H1 (cell line): ENCODE measurements around the gene MKKS. TPM values are rescaled to one million over a fixed set of nuclear protein-coding genes. Genes with fewer than 3 reads are reported as not detected.

ENCODE experiments used
- CHD1 ChIP-seq: IDR thresholded peaks from 2 replicates; pipeline ENCODE4 v1.6.1; 2012; ENCODE audit warnings: low read depth, low read length, improper control_type of control experiment
- EP300 ChIP-seq, 2 experiments: IDR thresholded peaks; 1 replicate in 1 of 2; 2 replicates in 1 of 2; pipeline ENCODE4 v1.6.1; 2011 to 2012; ENCODE audit warnings: low read depth in 2 of 2, low read length in 2 of 2, mild to moderate bottlenecking in 2 of 2, borderline replicate concordance in 1 of 2, inconsistent platforms in 1 of 2, moderate library complexity in 1 of 2
- HDAC6 ChIP-seq: IDR thresholded peaks from one replicate; pipeline ENCODE4 v1.7.1; 2012; ENCODE audit warnings: low read depth, mild to moderate bottlenecking, inconsistent platforms, low read length, moderate library complexity
- NANOG ChIP-seq: IDR thresholded peaks from 2 replicates; pipeline ENCODE4 v1.6.1; 2011; ENCODE audit warnings: low read length, low read depth, mild to moderate bottlenecking, inconsistent platforms; ENCODE audit not compliant: insufficient read depth, poor library complexity, severe bottlenecking
- POLR2AphosphoS5 ChIP-seq: IDR thresholded peaks from 2 replicates; pipeline ENCODE4 v1.6.1; 2011; ENCODE audit warnings: low read depth, low read length
- TBP ChIP-seq: IDR thresholded peaks from 2 replicates; pipeline ENCODE4 v1.6.1; 2011; ENCODE audit warnings: low read depth, low read length, improper control_type of control experiment
- TCF12 ChIP-seq: IDR thresholded peaks from 2 replicates; pipeline ENCODE4 v1.6.1; 2011; ENCODE audit warnings: low read depth, mild to moderate bottlenecking, low read length
- polyA plus RNA-seq, 7 experiments: library from polyadenylated mRNA; depleted of rRNA in 3 of 7; stranded (reverse) in 5 of 7; unstranded in 2 of 7; fragments of >200 nt in 5 of 7; fragments of 200-250 nt in 2 of 7; gene quantifications; 1 replicate in 5 of 7; 2 replicates in 1 of 7; 4 replicates in 1 of 7; pipeline versions ENCODE4 v1.2.1 to v1.2.3, GENCODE V29; 2011 to 2013; ENCODE audit warnings: missing spikeins in 2 of 7, mixed read lengths in 2 of 7
- total RNA-seq: library from RNA; stranded (reverse); fragmentation: NEBNext Ultra II Directional; extraction: Animal tissue kit (Norgen Biotek cat#: 25700); gene quantifications from 2 replicates; pipeline ENCODE4 v1.2.1, GENCODE V29; 2021
- TF ChIP-seq, protein P1 (sequence below): IDR thresholded peaks from 2 replicates; pipeline ENCODE4 v1.6.1; 2012; ENCODE audit warnings: low read length, inconsistent platforms

The MKKS gene
- total and polyA plus RNA-seq, 2 of the 8 experiments (the other 6 are each of a cell fraction or from before 2014, with no cell fraction given) = 15.9 to 24.8 TPM

DNA sequence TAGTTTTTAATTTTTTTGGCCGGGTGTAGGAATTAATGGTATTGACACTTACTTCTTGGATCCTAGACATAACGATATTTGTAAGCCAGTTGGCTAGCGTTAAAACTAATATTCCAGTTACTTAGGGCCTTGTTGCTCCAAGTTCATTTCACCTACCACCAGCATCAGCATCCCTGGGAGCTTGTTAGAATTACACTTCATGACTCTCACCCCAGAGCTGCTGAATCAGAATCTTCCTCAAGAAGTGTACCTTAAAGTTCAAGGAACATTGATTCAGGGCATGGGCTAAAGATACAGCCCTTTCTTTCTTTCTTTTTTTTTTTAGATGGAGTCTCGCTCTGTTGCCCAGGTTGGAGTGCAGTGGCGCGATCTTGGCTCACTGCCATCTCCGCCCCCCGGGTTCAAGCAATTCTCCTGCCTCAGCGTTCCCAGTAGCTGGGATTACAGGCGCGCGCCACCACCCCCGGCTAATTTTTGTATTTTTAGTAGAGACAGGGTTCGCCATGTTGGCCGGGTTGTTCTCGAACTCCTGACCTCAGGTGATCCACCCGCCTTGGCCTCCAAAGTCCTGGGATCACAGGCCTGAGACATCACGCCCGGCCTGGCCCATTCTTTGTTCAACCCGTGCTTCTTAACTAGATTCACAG lies 2.2 kb upstream of the MKKS start (continued):
- TF ChIP-seq NANOG (no peak), HDAC6 (no peak), TBP (no peak), CHD1 (no peak), TCF12 (no peak), EP300 (IDR thresholded peaks at IDR 0.05; ENCODE audit: borderline replicate concordance in 1 of 2, low read depth in 2 of 2, low read length in 2 of 2) (no peak), POLR2AphosphoS5 (no peak)
- TF ChIP-seq, protein P1, sequence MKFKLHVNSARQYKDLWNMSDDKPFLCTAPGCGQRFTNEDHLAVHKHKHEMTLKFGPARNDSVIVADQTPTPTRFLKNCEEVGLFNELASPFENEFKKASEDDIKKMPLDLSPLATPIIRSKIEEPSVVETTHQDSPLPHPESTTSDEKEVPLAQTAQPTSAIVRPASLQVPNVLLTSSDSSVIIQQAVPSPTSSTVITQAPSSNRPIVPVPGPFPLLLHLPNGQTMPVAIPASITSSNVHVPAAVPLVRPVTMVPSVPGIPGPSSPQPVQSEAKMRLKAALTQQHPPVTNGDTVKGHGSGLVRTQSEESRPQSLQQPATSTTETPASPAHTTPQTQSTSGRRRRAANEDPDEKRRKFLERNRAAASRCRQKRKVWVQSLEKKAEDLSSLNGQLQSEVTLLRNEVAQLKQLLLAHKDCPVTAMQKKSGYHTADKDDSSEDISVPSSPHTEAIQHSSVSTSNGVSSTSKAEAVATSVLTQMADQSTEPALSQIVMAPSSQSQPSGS = no peak
